PC-3 (cell line): Measurements from ENCODE around the gene CARS1. TPM values are rescaled to one million over a fixed set of nuclear protein-coding genes. Genes with fewer than 3 reads are reported as not detected.

Source experiments
- ATAC-seq: fragments of 200-7000 bp; cut with Tn5 transposase; 2 replicates; pipeline ENCODE4 v1.9.1; 2020; ENCODE audit warnings: mild to moderate bottlenecking, moderate library complexity
- BruUV-seq: library from RNA; stranded (reverse); fragments of 400-500 nt; replicated peaks from 2 replicates; lab custom pipeline; 2021; lab: Mats Ljungman, UMichigan
- CTCF ChIA-PET: fragments of 300-600 bp; sonication (Branson Sonifier 250); formaldehyde crosslinking; loops from one replicate; lab custom pipeline; 2022; ENCODE audit warnings: antibody characterized with exemption; lab: Charles Lee
- POLR2A ChIA-PET: fragments of 300-600 bp; sonication (Branson Sonifier 250); formaldehyde crosslinking; loops from one replicate; lab custom pipeline; 2022; ENCODE audit warnings: antibody characterized with exemption; ENCODE audit not compliant: unreplicated experiment; lab: Charles Lee
- DNase-seq: peaks from one replicate; pipeline ENCODE4 v3.0.0-alpha.2; 2015
- H2AFZ ChIP-seq: fragments of 300-600 bp; sonication (generic); 2 replicates; pipeline ENCODE4 v1.6.0; 2016; ENCODE audit warnings: antibody characterized with exemption, low read length
- H3F3A ChIP-seq: fragments of 300-600 bp; sonication (generic); one replicate; pipeline ENCODE4 v1.6.0; 2017; ENCODE audit warnings: antibody characterized with exemption, low read length, control low read depth, mild to moderate bottlenecking; ENCODE audit not compliant: unreplicated experiment
- H3K27ac ChIP-seq: fragments of 300-600 bp; sonication (generic); 2 replicates; pipeline ENCODE4 v1.5.1; 2016; ENCODE audit warnings: mild to moderate bottlenecking, low read length
- H3K27me3 ChIP-seq: fragments of 300-600 bp; sonication (generic); 2 replicates; pipeline ENCODE4 v1.6.1; 2016; ENCODE audit warnings: low read length, mixed read lengths
- H3K36me3 ChIP-seq: fragments of 300-600 bp; sonication (generic); 2 replicates; pipeline ENCODE4 v1.6.1; 2016; ENCODE audit warnings: low read depth, mixed run types, low read length, mixed read lengths
- H3K4me1 ChIP-seq: fragments of 300-600 bp; sonication (generic); 2 replicates; pipeline ENCODE4 v1.5.1; 2016; ENCODE audit warnings: low read length; ENCODE audit not compliant: insufficient read depth
- H3K4me2 ChIP-seq: fragments of 300-600 bp; sonication (generic); 2 replicates; pipeline ENCODE4 v1.6.0; 2016; ENCODE audit warnings: low read length
- H3K4me3 ChIP-seq: fragments of 300-600 bp; sonication (generic); 2 replicates; pipeline ENCODE4 v1.5.1; 2016; ENCODE audit warnings: mild to moderate bottlenecking, low read length, mixed read lengths
- H3K79me2 ChIP-seq: fragments of 300-600 bp; sonication (generic); 2 replicates; pipeline ENCODE4 v1.6.1; 2017; ENCODE audit warnings: low read length, mixed read lengths
- H3K9ac ChIP-seq: fragments of 300-600 bp; sonication (generic); 2 replicates; pipeline ENCODE4 v1.6.0; 2016; ENCODE audit warnings: mild to moderate bottlenecking, low read length
- H3K9me2 ChIP-seq: fragments of 300-600 bp; sonication (generic); replicated peaks from 2 replicates; pipeline ENCODE4 v1.6.1; 2016; ENCODE audit warnings: mixed run types, low read length, mixed read lengths
- H3K9me3 ChIP-seq: fragments of 300-600 bp; sonication (generic); 2 replicates; pipeline ENCODE4 v1.6.1; 2016; ENCODE audit warnings: low read length, mixed read lengths
- H4K20me1 ChIP-seq: fragments of 300-600 bp; sonication (generic); 2 replicates; pipeline ENCODE4 v1.6.1; 2016; ENCODE audit warnings: low read length, mixed read lengths
- CTCF ChIP-seq: fragments of 300-600 bp; sonication (generic); conservative IDR thresholded peaks from 2 replicates; pipeline ENCODE4 v1.5.1; 2017; ENCODE audit warnings: antibody characterized with exemption, low read depth, mild to moderate bottlenecking, low read length
- EZH2 ChIP-seq: fragments of 300-600 bp; sonication (generic); IDR thresholded peaks from one replicate; pipeline ENCODE4 v1.6.1; 2017; ENCODE audit warnings: antibody characterized with exemption, mild to moderate bottlenecking, low read length; ENCODE audit not compliant: unreplicated experiment
- EZH2phosphoT487 ChIP-seq: fragments of 300-600 bp; sonication (generic); IDR thresholded peaks from 2 replicates; pipeline ENCODE4 v1.6.1; 2018; ENCODE audit warnings: mild to moderate bottlenecking, antibody characterized with exemption, low read length, borderline replicate concordance
- intact Hi-C: fragments of 100-400 bp; cut with micrococcal nuclease; formaldehyde crosslinking; loops from 2 replicates; pipeline ENCODE4 v1.9.0; 2023
- total RNA-seq: library from RNA; depleted of rRNA; stranded (reverse); fragments of >200 nt; gene quantifications from 2 replicates; pipeline ENCODE4 v1.2.3, GENCODE V29; 2014

CARS1 gene
- total RNA-seq, 1 experiment from 2014 or later = 39.7 TPM

GRCh38 chr11:3002351-3002861, 54.8 kb downstream of the CARS1 start:
- H3K9me3 ChIP-seq = no peaks in the 10 kb centered on the region
- TF ChIP-seq EZH2 (no peak), CTCF (no peak), EZH2phosphoT487 (no peak)
- H3K79me2 ChIP-seq = no peaks in the 10 kb centered on the region
- no peaks in the 10 kb centered on the region for H3F3A ChIP-seq
- no peak for ATAC-seq
- DNase-seq = no peak
- no TSS peak for BruUV-seq
- H3K9ac ChIP-seq = no peak overlapping the region
- H4K20me1 ChIP-seq = no peaks in the 10 kb centered on the region
- CTCF ChIA-PET = no interaction called here
- H3K4me3 ChIP-seq = no peak overlapping the region
- intact Hi-C loops = no loop called here
- no peaks in the 10 kb centered on the region for H3K9me2 ChIP-seq
- H3K4me1 ChIP-seq = peaks cover 3% of the 10 kb centered on the region; the same call in 1 of the 2 replicates
- no peak overlapping the region for H3K4me2 ChIP-seq
- peaks cover 7% of the 10 kb centered on the region for H3K36me3 ChIP-seq
- H3K27me3 ChIP-seq = no peaks in the 10 kb centered on the region
- no peak overlapping the region for H2AFZ ChIP-seq
- POLR2A ChIA-PET = no interaction called here
- no peak overlapping the region for H3K27ac ChIP-seq

DNA sequence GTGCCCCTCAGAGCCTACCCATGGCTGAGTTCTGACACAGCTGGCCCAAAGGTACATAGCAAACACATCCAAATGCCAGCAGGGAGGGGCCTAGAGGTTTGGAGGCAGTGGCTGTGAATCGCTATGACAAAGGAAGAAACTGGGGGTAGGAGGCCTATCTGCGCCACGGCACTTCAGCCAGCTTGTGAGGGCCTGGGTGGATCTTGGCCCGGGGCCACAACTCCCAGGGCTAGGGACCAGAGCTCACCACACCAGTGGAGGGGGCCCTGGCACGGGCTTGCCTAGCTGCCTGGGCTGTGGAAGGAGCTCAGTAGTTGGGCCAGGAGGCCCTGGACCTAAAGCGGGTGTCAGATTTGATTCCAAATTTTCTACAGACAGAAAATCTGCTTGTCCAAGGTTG, 55.7 kb downstream of the CARS1 start:
- no peaks in the 10 kb centered on the region for H3K9me2 ChIP-seq
- peaks cover 3% of the 10 kb centered on the region; the same call in 1 of the 2 replicates for H3K4me1 ChIP-seq
- no peaks in the 10 kb centered on the region for H3K27me3 ChIP-seq
- no peaks in the 10 kb centered on the region for H3K9me3 ChIP-seq
- H3K79me2 ChIP-seq = no peaks in the 10 kb centered on the region
- ChIA-PET POLR2A (no interaction called here), CTCF (no interaction called here)
- ATAC-seq (no peak), DNase-seq (no peak)
- H3K4me3 ChIP-seq = no peak overlapping the region
- peaks cover 7% of the 10 kb centered on the region for H3K36me3 ChIP-seq
- no peaks in the 10 kb centered on the region for H3F3A ChIP-seq
- intact Hi-C loops = no loop called here
- no peak for TF ChIP-seq EZH2phosphoT487
- TF ChIP-seq CTCF = no peak
- TF ChIP-seq EZH2 = no peak
- H4K20me1 ChIP-seq = no peaks in the 10 kb centered on the region
- H3K4me2 ChIP-seq = no peak overlapping the region
- H3K27ac ChIP-seq = no peak overlapping the region
- H2AFZ ChIP-seq = no peak overlapping the region
- BruUV-seq = no TSS peak
- no peak overlapping the region for H3K9ac ChIP-seq

DNA sequence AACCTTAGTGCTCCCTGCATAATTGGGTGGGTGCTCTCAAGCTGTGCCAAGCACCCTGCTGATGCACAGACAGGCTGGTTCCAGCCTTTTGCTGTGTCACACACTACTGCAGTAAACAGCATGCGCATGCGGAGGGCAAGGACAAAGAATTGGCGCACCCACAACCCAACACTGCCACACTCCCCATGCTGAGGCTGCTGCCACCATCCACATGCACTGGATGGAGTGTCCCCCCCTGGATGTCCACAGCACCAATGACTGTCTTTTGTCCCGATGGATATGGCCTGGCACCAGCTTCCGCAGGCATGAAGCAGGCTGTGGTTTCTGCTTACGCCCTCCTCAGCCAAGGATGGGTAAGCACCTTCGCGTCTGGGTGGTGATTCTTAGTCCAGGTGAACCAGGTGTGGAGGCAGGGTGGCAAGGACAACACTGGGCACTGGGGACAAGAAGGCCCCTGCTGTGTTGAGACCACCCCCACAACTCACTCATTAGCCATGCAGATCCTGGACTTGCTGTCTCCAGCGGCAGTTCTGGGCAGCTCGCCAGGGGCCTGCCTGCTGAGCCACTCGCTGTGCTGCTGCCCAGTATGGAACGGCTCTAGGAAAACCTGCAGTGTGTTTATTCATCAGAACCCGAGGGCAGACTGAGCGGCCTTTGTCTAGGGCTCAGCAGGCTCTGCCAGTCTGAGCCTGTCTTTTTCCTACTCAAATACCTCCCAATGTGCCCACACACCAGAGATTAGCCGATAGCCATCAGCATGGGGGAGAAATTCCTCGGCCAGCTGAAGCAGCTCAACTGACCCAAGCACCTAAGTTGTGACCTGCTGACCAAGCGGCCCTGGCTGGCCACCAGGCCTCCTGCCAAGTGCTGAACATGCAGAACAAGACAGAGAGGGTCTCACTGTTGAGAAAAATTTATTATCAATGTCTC, 56.9 kb downstream of the CARS1 start:
- intact Hi-C loops = no loop called here
- H3K9me3 ChIP-seq = no peaks in the 10 kb centered on the region
- H3K4me1 ChIP-seq = peaks cover 3% of the 10 kb centered on the region; the same call in 1 of the 2 replicates
- no peak overlapping the region for H3K4me3 ChIP-seq
- no peaks in the 10 kb centered on the region for H3K79me2 ChIP-seq
- no peak overlapping the region for H3K4me2 ChIP-seq
- no peak overlapping the region for H3K9ac ChIP-seq
- DNase-seq (no peak), ATAC-seq (no peak)
- no peak for TF ChIP-seq CTCF
- no peak for TF ChIP-seq EZH2
- TF ChIP-seq EZH2phosphoT487 = no peak
- H3K27me3 ChIP-seq = no peaks in the 10 kb centered on the region
- no peaks in the 10 kb centered on the region for H3F3A ChIP-seq
- no peaks in the 10 kb centered on the region for H4K20me1 ChIP-seq
- peaks cover 7% of the 10 kb centered on the region for H3K36me3 ChIP-seq
- no peak overlapping the region for H3K27ac ChIP-seq
- BruUV-seq = no TSS peak
- no peak overlapping the region for H2AFZ ChIP-seq
- no peaks in the 10 kb centered on the region for H3K9me2 ChIP-seq
- POLR2A ChIA-PET = no interaction called here
- CTCF ChIA-PET = no interaction called here
